PC-9 (cell line): ENCODE measurements around the gene LCP1. TPM values are rescaled to one million over a fixed set of nuclear protein-coding genes. Genes with fewer than 3 reads are reported as not detected.

Experiments
- BruUV-seq: library from RNA; stranded (reverse); fragments of 400-500 nt; replicated peaks from 2 replicates; lab custom pipeline; 2021; lab: Mats Ljungman, UMichigan
- CTCF ChIA-PET: fragments of 300-600 bp; sonication (Branson Sonifier 250); formaldehyde crosslinking; loops from one replicate; lab custom pipeline; 2022; ENCODE audit warnings: antibody characterized with exemption; lab: Charles Lee
- POLR2A ChIA-PET: fragments of 300-600 bp; sonication (Branson Sonifier 250); formaldehyde crosslinking; loops from one replicate; lab custom pipeline; 2022; ENCODE audit warnings: antibody characterized with exemption; ENCODE audit not compliant: unreplicated experiment; lab: Charles Lee
- DNase-seq, 2 experiments: peaks; one replicate each; pipeline versions ENCODE4 v3.0.0 to v3.0.0-alpha.2; 2015 to 2022; ENCODE audit warnings: mixed read lengths in 1 of 2
- H2AFZ ChIP-seq: fragments of 200-600 bp; sonication (generic); 2 replicates; pipeline ENCODE4 v1.8.1; 2017; ENCODE audit warnings: antibody characterized with exemption
- H3F3A ChIP-seq: fragments of 200-600 bp; sonication (generic); 2 replicates; pipeline ENCODE4 v1.8.1; 2017; ENCODE audit warnings: antibody characterized with exemption, mild to moderate bottlenecking, low read depth; ENCODE audit not compliant: insufficient read depth
- H3K27ac ChIP-seq: fragments of 200-600 bp; sonication (generic); 2 replicates; pipeline ENCODE4 v1.6.1; 2016; ENCODE audit warnings: mixed run types
- H3K27me3 ChIP-seq: fragments of 200-600 bp; sonication (generic); 2 replicates; pipeline ENCODE4 v1.6.1; 2016; ENCODE audit warnings: low read depth, mixed run types; ENCODE audit not compliant: insufficient read depth
- H3K36me3 ChIP-seq: fragments of 200-600 bp; sonication (generic); 2 replicates; pipeline ENCODE4 v1.6.1; 2016; ENCODE audit warnings: low read depth, mixed run types
- H3K4me1 ChIP-seq: fragments of 200-600 bp; sonication (generic); replicated peaks from 2 replicates; pipeline ENCODE4 v1.6.1; 2016; ENCODE audit warnings: mixed run types; ENCODE audit not compliant: insufficient read depth
- H3K4me2 ChIP-seq: fragments of 200-600 bp; sonication (generic); 2 replicates; pipeline ENCODE4 v1.6.1; 2017; ENCODE audit warnings: mixed run types
- H3K4me3 ChIP-seq: fragments of 200-600 bp; sonication (generic); 2 replicates; pipeline ENCODE4 v1.6.1; 2016; ENCODE audit warnings: mixed run types
- H3K79me2 ChIP-seq: fragments of 200-600 bp; sonication (generic); 2 replicates; pipeline ENCODE4 v1.6.1; 2017; ENCODE audit warnings: low read depth, mixed run types
- H3K9me2 ChIP-seq: fragments of 200-600 bp; sonication (generic); 2 replicates; pipeline ENCODE4 v1.8.1; 2017; ENCODE audit warnings: mild to moderate bottlenecking; ENCODE audit not compliant: insufficient read depth
- H3K9me3 ChIP-seq: fragments of 200-600 bp; sonication (generic); 2 replicates; pipeline ENCODE4 v1.8.1; 2016; ENCODE audit warnings: low read depth; ENCODE audit not compliant: insufficient read depth
- H4K20me1 ChIP-seq: fragments of 200-600 bp; sonication (generic); 2 replicates; pipeline ENCODE4 v1.8.1; 2017; ENCODE audit not compliant: insufficient read depth
- CTCF ChIP-seq: fragments of 200-600 bp; sonication (generic); conservative IDR thresholded peaks from 2 replicates; pipeline ENCODE4 v1.6.1; 2017; ENCODE audit warnings: mixed run types, antibody characterized with exemption, mild to moderate bottlenecking, moderate library complexity
- EZH2 ChIP-seq: fragments of 200-600 bp; sonication (generic); IDR thresholded peaks from 2 replicates; pipeline ENCODE4 v1.8.0; 2017; ENCODE audit warnings: antibody characterized with exemption, low read depth
- intact Hi-C: fragments of 100-400 bp; cut with micrococcal nuclease; formaldehyde crosslinking; loops from one replicate; pipeline ENCODE4 v1.10.0; 2022; ENCODE audit not compliant: unreplicated experiment
- total RNA-seq: library from RNA; stranded (reverse); gene quantifications from 2 replicates; pipeline ENCODE4 v1.2.3, GENCODE V29; 2021

LCP1 gene
- total RNA-seq, 1 experiment from 2014 or later, result 197 TPM

- no peak overlapping the region for H3K4me2 ChIP-seq
- H2AFZ ChIP-seq, result no peak overlapping the region
- intact Hi-C loops, result no loop called here
- H3K9me3 ChIP-seq, result no peaks in the 10 kb centered on the region
- no peak overlapping the region for H3K27ac ChIP-seq
- no peak overlapping the region for H3K4me3 ChIP-seq
- DNase-seq, result no peak
- H3K27me3 ChIP-seq, result peaks cover 27% of the 10 kb centered on the region
- POLR2A ChIA-PET, result no interaction called here
- BruUV-seq, result no TSS peak
- no peaks in the 10 kb centered on the region for H3F3A ChIP-seq
- CTCF ChIA-PET, result no interaction called here
- H3K4me1 ChIP-seq, result no peaks in the 10 kb centered on the region
- H4K20me1 ChIP-seq, result no peaks in the 10 kb centered on the region
- TF ChIP-seq CTCF, result no peak
- TF ChIP-seq EZH2, result no peak
- H3K9me2 ChIP-seq, result no peaks in the 10 kb centered on the region
- no peaks in the 10 kb centered on the region for H3K79me2 ChIP-seq
- no peaks in the 10 kb centered on the region for H3K36me3 ChIP-seq
Observed at GRCh38 chr13:46097663-46098062, 84.3 kb downstream of the LCP1 start.

GRCh38 chr13:46097015-46097414 lies 85.0 kb downstream of the LCP1 start:
- peaks cover 34% of the 10 kb centered on the region for H3K27me3 ChIP-seq
- no peak overlapping the region for H3K4me2 ChIP-seq
- no peak overlapping the region for H3K27ac ChIP-seq
- ChIA-PET POLR2A (no interaction called here), CTCF (no interaction called here)
- no peaks in the 10 kb centered on the region for H3K36me3 ChIP-seq
- H3K9me2 ChIP-seq, result no peaks in the 10 kb centered on the region
- no peak overlapping the region for H2AFZ ChIP-seq
- TF ChIP-seq EZH2 (no peak), CTCF (no peak)
- H3K4me3 ChIP-seq, result no peak overlapping the region
- H4K20me1 ChIP-seq, result no peaks in the 10 kb centered on the region
- DNase-seq, result no peak
- intact Hi-C loops, result no loop called here
- no peaks in the 10 kb centered on the region for H3K9me3 ChIP-seq
- H3K79me2 ChIP-seq, result no peaks in the 10 kb centered on the region
- H3F3A ChIP-seq, result no peaks in the 10 kb centered on the region
- BruUV-seq, result no TSS peak
- H3K4me1 ChIP-seq, result no peaks in the 10 kb centered on the region

GRCh38 chr13:46094478-46094877 lies 87.5 kb downstream of the LCP1 start:
- Histone ChIP-seq H2AFZ (no peak overlapping the region), H3K9me3 (no peaks in the 10 kb centered on the region), H3K4me3 (no peak overlapping the region), H3K4me2 (no peak overlapping the region), H3K9me2 (no peaks in the 10 kb centered on the region), H3K36me3 (no peaks in the 10 kb centered on the region), H4K20me1 (no peaks in the 10 kb centered on the region), H3K27me3 (peaks cover 35% of the 10 kb centered on the region), H3K4me1 (no peaks in the 10 kb centered on the region), H3K27ac (no peak overlapping the region), H3F3A (no peaks in the 10 kb centered on the region), H3K79me2 (no peaks in the 10 kb centered on the region)
- no peak for DNase-seq
- TF ChIP-seq EZH2, result no peak
- TF ChIP-seq CTCF, result no peak
- intact Hi-C loops, result no loop called here
- no TSS peak for BruUV-seq
- ChIA-PET CTCF (no interaction called here), POLR2A (no interaction called here)
